Neural cell (in vitro differentiated cells): ENCODE results near the gene LDB2. TPM values are rescaled to one million over a fixed set of nuclear protein-coding genes. Genes with fewer than 3 reads are reported as not detected.

ENCODE experiments used
- H2AFZ ChIP-seq: fragments of 200-600, 300-800 bp; sonication (generic), shearing (Covaris generic); 2 replicates; pipeline ENCODE4 v1.6.0; 2014; ENCODE audit warnings: low read depth, mild to moderate bottlenecking, antibody characterized with exemption, low read length, moderate library complexity
- H3F3A ChIP-seq: fragments of 200-600 bp; shearing (Covaris generic); 2 replicates; pipeline ENCODE4 v1.6.1; 2016; ENCODE audit warnings: mild to moderate bottlenecking, moderate library complexity, mixed read lengths, antibody characterized with exemption, low read length; ENCODE audit not compliant: insufficient read depth, poor library complexity, severe bottlenecking
- H3K27ac ChIP-seq: fragments of 200-600, 300-800 bp; sonication (generic), shearing (Covaris generic); 2 replicates; pipeline ENCODE4 v1.5.1; 2014; ENCODE audit warnings: mild to moderate bottlenecking, low read length, moderate library complexity
- H3K27me3 ChIP-seq: fragments of 300-800, 200-600 bp; sonication (generic), shearing (Covaris generic); 2 replicates; pipeline ENCODE4 v1.6.0; 2014; ENCODE audit warnings: mild to moderate bottlenecking, low read depth, low read length, moderate library complexity; ENCODE audit not compliant: insufficient read depth
- H3K36me3 ChIP-seq: fragments of 300-800, 200-600 bp; sonication (generic), shearing (Covaris generic); 2 replicates; pipeline ENCODE4 v1.5.1; 2014; ENCODE audit warnings: mild to moderate bottlenecking, antibody characterized with exemption, low read length, moderate library complexity; ENCODE audit not compliant: insufficient read depth
- H3K4me2 ChIP-seq: fragments of 300-800, 200-600 bp; sonication (generic), shearing (Covaris generic); 2 replicates; pipeline ENCODE4 v1.6.0; 2014; ENCODE audit warnings: mild to moderate bottlenecking, low read length
- H3K4me3 ChIP-seq: fragments of 300-800, 200-600 bp; sonication (generic), shearing (Covaris generic); 2 replicates; pipeline ENCODE4 v1.5.1; 2014; ENCODE audit warnings: mild to moderate bottlenecking, low read length, moderate library complexity
- H3K79me2 ChIP-seq: fragments of 200-600 bp; shearing (Covaris generic); replicated peaks from 2 replicates; pipeline ENCODE4 v1.6.0; 2014; ENCODE audit warnings: mild to moderate bottlenecking, low read length, moderate library complexity; ENCODE audit not compliant: insufficient read depth
- H3K9ac ChIP-seq: fragments of 300-800, 200-600 bp; sonication (generic), shearing (Covaris generic); 2 replicates; pipeline ENCODE4 v1.6.1; 2016; ENCODE audit warnings: mild to moderate bottlenecking, low read length, mixed read lengths
- H3K9me2 ChIP-seq: fragments of 200-600 bp; shearing (Covaris generic); 2 replicates; pipeline ENCODE4 v1.6.1; 2016; ENCODE audit warnings: mild to moderate bottlenecking, low read length, mixed read lengths; ENCODE audit not compliant: insufficient read depth
- H3K9me3 ChIP-seq: fragments of 200-600, 300-800 bp; sonication (generic), shearing (Covaris generic); 2 replicates; pipeline ENCODE4 v1.6.1; 2016; ENCODE audit warnings: mild to moderate bottlenecking, mixed run types, low read length, moderate library complexity, mixed read lengths
- H4K20me1 ChIP-seq: fragments of 200-600 bp; shearing (Covaris generic); 2 replicates; pipeline ENCODE4 v1.6.1; 2016; ENCODE audit warnings: mild to moderate bottlenecking, mixed run types; ENCODE audit not compliant: insufficient read depth
- CTCF ChIP-seq: fragments of 450-650 bp; IDR thresholded peaks from 2 replicates; pipeline ENCODE4 v1.5.1; 2014; ENCODE audit warnings: antibody characterized with exemption, mild to moderate bottlenecking, moderate library complexity; ENCODE audit not compliant: poor library complexity, severe bottlenecking
- EP300 ChIP-seq: fragments of 450-650 bp; conservative IDR thresholded peaks from 2 replicates; pipeline ENCODE4 v1.6.1; 2014; ENCODE audit warnings: antibody characterized with exemption, mild to moderate bottlenecking, moderate library complexity; ENCODE audit not compliant: poor library complexity, severe bottlenecking
- EZH2 ChIP-seq: fragments of 200-600, 300-800 bp; shearing (Covaris generic), sonication (generic); IDR thresholded peaks from 2 replicates; pipeline ENCODE4 v1.6.1; 2014; ENCODE audit warnings: antibody characterized with exemption, low read length, borderline replicate concordance, mild to moderate bottlenecking; ENCODE audit not compliant: insufficient read depth, poor library complexity, severe bottlenecking
- MXI1 ChIP-seq: fragments of 450-650 bp; conservative IDR thresholded peaks from 2 replicates; pipeline ENCODE4 v1.6.1; 2014; ENCODE audit warnings: antibody characterized with exemption, mild to moderate bottlenecking; ENCODE audit not compliant: poor library complexity, severe bottlenecking
- POLR2AphosphoS5 ChIP-seq: IDR thresholded peaks from 2 replicates; pipeline ENCODE4 v1.6.1; 2012
- RAD21 ChIP-seq: fragments of 450-650 bp; conservative IDR thresholded peaks from 2 replicates; pipeline ENCODE4 v1.6.1; 2014; ENCODE audit warnings: antibody characterized with exemption, mild to moderate bottlenecking, moderate library complexity
- REST ChIP-seq: IDR thresholded peaks from 2 replicates; pipeline ENCODE4 v1.6.1; 2012; ENCODE audit warnings: borderline replicate concordance
- SMC3 ChIP-seq: fragments of 450-650 bp; conservative IDR thresholded peaks from 2 replicates; pipeline ENCODE4 v1.6.1; 2014; ENCODE audit warnings: antibody characterized with exemption, mild to moderate bottlenecking, moderate library complexity; ENCODE audit not compliant: poor library complexity
- TAF1 ChIP-seq: IDR thresholded peaks from 2 replicates; pipeline ENCODE4 v1.6.1; 2012; ENCODE audit warnings: low read depth
- polyA plus RNA-seq: library from polyadenylated mRNA; depleted of rRNA; stranded (reverse); fragments of >200 nt; gene quantifications from 2 replicates; pipeline ENCODE4 v1.2.3, GENCODE V29; 2014

LDB2 gene
- polyA plus RNA-seq, 1 donor from 2014 or later = 58.9 TPM

- Histone ChIP-seq H3K36me3 (no peaks in the 10 kb centered on the region), H3K79me2 (no peaks in the 10 kb centered on the region), H2AFZ (no peak overlapping the region), H3K9me2 (no peaks in the 10 kb centered on the region), H3K4me2 (no peak overlapping the region), H3K9ac (no peak overlapping the region), H3K27me3 (no peaks in the 10 kb centered on the region), H3F3A (no peaks in the 10 kb centered on the region), H3K27ac (no peak overlapping the region), H4K20me1 (no peaks in the 10 kb centered on the region), H3K4me3 (no peak overlapping the region), H3K9me3 (no peaks in the 10 kb centered on the region)
- TF ChIP-seq EP300 (no peak), POLR2AphosphoS5 (no peak), TAF1 (no peak), EZH2 (no peak), RAD21 (no peak), REST (no peak), SMC3 (no peak), MXI1 (no peak), CTCF (no peak)
These were observed 325.2 kb downstream of the LDB2 start for GRCh38 chr4:16573206-16573605.

- no peak overlapping the region for H3K4me2 ChIP-seq
- H3K4me3 ChIP-seq = no peak overlapping the region
- TF ChIP-seq POLR2AphosphoS5 (no peak), SMC3 (no peak), RAD21 (no peak), CTCF (no peak), EZH2 (no peak), EP300 (no peak), TAF1 (no peak), REST (no peak), MXI1 (no peak)
- no peaks in the 10 kb centered on the region for H3K27me3 ChIP-seq
- no peaks in the 10 kb centered on the region for H3K36me3 ChIP-seq
- no peak overlapping the region for H2AFZ ChIP-seq
- H3K79me2 ChIP-seq = no peaks in the 10 kb centered on the region
- H3K9me2 ChIP-seq = no peaks in the 10 kb centered on the region
- H3K9me3 ChIP-seq = no peaks in the 10 kb centered on the region
- H4K20me1 ChIP-seq = no peaks in the 10 kb centered on the region
- H3K27ac ChIP-seq = no peak overlapping the region
- no peak overlapping the region for H3K9ac ChIP-seq
- H3F3A ChIP-seq = no peaks in the 10 kb centered on the region
These were observed 325.8 kb downstream of the LDB2 start for GRCh38 chr4:16572631-16573030.
